ENCODE measurements around the gene APP. TPM values are rescaled to one million over a fixed set of nuclear protein-coding genes. Genes with fewer than 3 reads are reported as not detected.

The APP gene
- total and polyA plus RNA-seq, 10 of the 15 experiments (the other 5 are each of a cell fraction or from before 2014, with no cell fraction given), result 8.8 to 94.9 (median 51.0) TPM

- POLR2A ChIA-PET, result no interaction called here
- DNase-seq (ENCODE audit: low read depth, low spot score) (no peak), FAIRE-seq (no peak), ATAC-seq (peak; percentile 64; the same call in 2 of the 3 replicates)
- Histone ChIP-seq H3K4me2 (ENCODE audit: control insufficient read depth, insufficient read depth) (no peak overlapping the region), H3K9me3 (replicated peaks; ENCODE audit: control insufficient read depth, insufficient read depth, low read length) (no peaks in the 10 kb centered on the region), H3K4me1 (ENCODE audit: control insufficient read depth, insufficient read depth, low read length) (no peaks in the 10 kb centered on the region), H3K27me3 (replicated peaks in 1 of 2; ENCODE audit: control insufficient read depth in 2 of 2, insufficient read depth in 2 of 2, low read length in 1 of 2) (no peaks in the 10 kb centered on the region), H3K36me3 (ENCODE audit: control insufficient read depth in 2 of 2, insufficient read depth in 2 of 2, low read length in 1 of 2) (no peaks in the 10 kb centered on the region), H3K9ac (ENCODE audit: control insufficient read depth, insufficient read depth, low read length) (no peak overlapping the region), H3K4me3 (no peak overlapping the region), H2AFZ (ENCODE audit: control insufficient read depth, low read depth, low read length) (no peak overlapping the region), H3K79me2 (ENCODE audit: control insufficient read depth, insufficient read depth, low read length) (no peaks in the 10 kb centered on the region), H4K20me1 (ENCODE audit: control insufficient read depth, insufficient read depth) (no peaks in the 10 kb centered on the region), H3K27ac (ENCODE audit: control insufficient read depth, insufficient read depth) (no peak overlapping the region)
- RAD21 ChIA-PET (ENCODE audit: unreplicated experiment), result interaction anchor here (0.6 to 1.0 kb wide), 2 partner anchors 24 to 254 kb away, joined by 3 to 7 read pairs; no protein-coding TSS in a partner anchor
- in situ Hi-C loops (cut with MboI), result loop anchor here (5.0 kb wide), 1 partner anchor 255 kb away; the partner anchor contains the start of gene MRPL39
- SMC1A ChIA-PET (ENCODE audit: uncharacterized antibody, unreplicated experiment), result interaction anchor here (1.8 kb wide), 1 partner anchor 254 kb away, joined by 7 read pairs; no protein-coding TSS in a partner anchor
- intact Hi-C loops (cut with micrococcal nuclease; ENCODE audit: unreplicated experiment), result loop anchor here (1.0 kb wide), 1 partner anchor 254 kb away; no protein-coding TSS in a partner anchor
- WGBS (ENCODE audit: insufficient coverage, insufficient replicate concordance, low lambda C conversion rate, missing lambda C conversion rate), result 0% methylated on average over 1 of the region's 1 CpG
- CTCF ChIA-PET, result interaction anchor here (0.6 to 1.5 kb wide), 9 partner anchors 11 to 859 kb away, joined by 3 to 7 read pairs (median 3); no protein-coding TSS in a partner anchor
- no TSS peak for BruUV-seq (replicated peaks)
- TF ChIP-seq SMC3 (IDR thresholded peaks at IDR 0.05; ENCODE audit: borderline replicate concordance, low read length), result peak; percentile 55
- TF ChIP-seq EP300 (IDR thresholded peaks at IDR 0.05; ENCODE audit: borderline replicate concordance in 1 of 2, control insufficient read depth in 1 of 2, low read depth in 2 of 2, low read length in 2 of 2), result no peak
- no peak for TF ChIP-seq ATF7 (IDR thresholded peaks at IDR 0.05; ENCODE audit: low read depth)
- no peak for TF ChIP-seq CBX3 (IDR thresholded peaks at IDR 0.05; ENCODE audit: borderline replicate concordance, low read depth)
- TF ChIP-seq KAT2A (conservative IDR thresholded peaks at IDR 0.05; ENCODE audit: control insufficient read depth, low read depth, low read length), result no peak
- no peak for TF ChIP-seq FOXK2 (IDR thresholded peaks at IDR 0.05)
- no peak for TF ChIP-seq USF2 (IDR thresholded peaks at IDR 0.05; ENCODE audit: borderline replicate concordance, low read depth, low read length)
- TF ChIP-seq, protein P1, sequence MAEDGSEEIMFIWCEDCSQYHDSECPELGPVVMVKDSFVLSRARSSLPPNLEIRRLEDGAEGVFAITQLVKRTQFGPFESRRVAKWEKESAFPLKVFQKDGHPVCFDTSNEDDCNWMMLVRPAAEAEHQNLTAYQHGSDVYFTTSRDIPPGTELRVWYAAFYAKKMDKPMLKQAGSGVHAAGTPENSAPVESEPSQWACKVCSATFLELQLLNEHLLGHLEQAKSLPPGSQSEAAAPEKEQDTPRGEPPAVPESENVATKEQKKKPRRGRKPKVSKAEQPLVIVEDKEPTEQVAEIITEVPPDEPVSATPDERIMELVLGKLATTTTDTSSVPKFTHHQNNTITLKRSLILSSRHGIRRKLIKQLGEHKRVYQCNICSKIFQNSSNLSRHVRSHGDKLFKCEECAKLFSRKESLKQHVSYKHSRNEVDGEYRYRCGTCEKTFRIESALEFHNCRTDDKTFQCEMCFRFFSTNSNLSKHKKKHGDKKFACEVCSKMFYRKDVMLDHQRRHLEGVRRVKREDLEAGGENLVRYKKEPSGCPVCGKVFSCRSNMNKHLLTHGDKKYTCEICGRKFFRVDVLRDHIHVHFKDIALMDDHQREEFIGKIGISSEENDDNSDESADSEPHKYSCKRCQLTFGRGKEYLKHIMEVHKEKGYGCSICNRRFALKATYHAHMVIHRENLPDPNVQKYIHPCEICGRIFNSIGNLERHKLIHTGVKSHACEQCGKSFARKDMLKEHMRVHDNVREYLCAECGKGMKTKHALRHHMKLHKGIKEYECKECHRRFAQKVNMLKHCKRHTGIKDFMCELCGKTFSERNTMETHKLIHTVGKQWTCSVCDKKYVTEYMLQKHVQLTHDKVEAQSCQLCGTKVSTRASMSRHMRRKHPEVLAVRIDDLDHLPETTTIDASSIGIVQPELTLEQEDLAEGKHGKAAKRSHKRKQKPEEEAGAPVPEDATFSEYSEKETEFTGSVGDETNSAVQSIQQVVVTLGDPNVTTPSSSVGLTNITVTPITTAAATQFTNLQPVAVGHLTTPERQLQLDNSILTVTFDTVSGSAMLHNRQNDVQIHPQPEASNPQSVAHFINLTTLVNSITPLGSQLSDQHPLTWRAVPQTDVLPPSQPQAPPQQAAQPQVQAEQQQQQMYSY (CRISPR knock-in tag; IDR thresholded peaks at IDR 0.05), result no peak
- TF ChIP-seq, protein P2, sequence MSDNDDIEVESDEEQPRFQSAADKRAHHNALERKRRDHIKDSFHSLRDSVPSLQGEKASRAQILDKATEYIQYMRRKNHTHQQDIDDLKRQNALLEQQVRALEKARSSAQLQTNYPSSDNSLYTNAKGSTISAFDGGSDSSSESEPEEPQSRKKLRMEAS (IDR thresholded peaks at IDR 0.05; ENCODE audit: low read depth, low read length), result no peak
- TF ChIP-seq CHD4 (IDR thresholded peaks at IDR 0.05), result no peak
- 0 out of 2 replicates have a peak, but pooled peaks have one; percentile 12 for TF ChIP-seq YY1 (IDR thresholded peaks at IDR 0.05; ENCODE audit: low read depth, low read length)
- TF ChIP-seq RCOR1 (conservative IDR thresholded peaks at IDR 0.05; ENCODE audit: low read depth, low read length), result no peak
- TF ChIP-seq MYB (IDR thresholded peaks at IDR 0.05; ENCODE audit: borderline replicate concordance, low read depth, low read length), result no peak
- no peak for TF ChIP-seq HCFC1 (IDR thresholded peaks at IDR 0.05; ENCODE audit: low read length)
- TF ChIP-seq FOS (IDR thresholded peaks at IDR 0.05; ENCODE audit: borderline replicate concordance, extremely low read depth, insufficient read length), result no peak
- no peak for TF ChIP-seq SUZ12 (IDR thresholded peaks at IDR 0.05; ENCODE audit: unreplicated experiment)
- no peak for TF ChIP-seq YBX1 (IDR thresholded peaks at IDR 0.05)
- TF ChIP-seq ELK1 (IDR thresholded peaks at IDR 0.05; ENCODE audit: low read depth, low read length), result no peak
- TF ChIP-seq SPI1 (IDR thresholded peaks at IDR 0.05; ENCODE audit: borderline replicate concordance, insufficient read depth, low read depth, low read length), result 0 out of 2 replicates have a peak, but pooled peaks have one; percentile 10
- no peak for TF ChIP-seq JUND (IDR thresholded peaks at IDR 0.05; ENCODE audit: low read depth, low read length)
Observed at GRCh38 chr21:25862596-25862995, 308.0 kb downstream of the APP start.

Data from GM12878 (cell line).